ENCODE measurements around the gene PKP3. TPM values are rescaled to one million over a fixed set of nuclear protein-coding genes. Genes with fewer than 3 reads are reported as not detected.

The PKP3 gene
- total RNA-seq, 2 experiments from 2014 or later: not detected

DNA sequence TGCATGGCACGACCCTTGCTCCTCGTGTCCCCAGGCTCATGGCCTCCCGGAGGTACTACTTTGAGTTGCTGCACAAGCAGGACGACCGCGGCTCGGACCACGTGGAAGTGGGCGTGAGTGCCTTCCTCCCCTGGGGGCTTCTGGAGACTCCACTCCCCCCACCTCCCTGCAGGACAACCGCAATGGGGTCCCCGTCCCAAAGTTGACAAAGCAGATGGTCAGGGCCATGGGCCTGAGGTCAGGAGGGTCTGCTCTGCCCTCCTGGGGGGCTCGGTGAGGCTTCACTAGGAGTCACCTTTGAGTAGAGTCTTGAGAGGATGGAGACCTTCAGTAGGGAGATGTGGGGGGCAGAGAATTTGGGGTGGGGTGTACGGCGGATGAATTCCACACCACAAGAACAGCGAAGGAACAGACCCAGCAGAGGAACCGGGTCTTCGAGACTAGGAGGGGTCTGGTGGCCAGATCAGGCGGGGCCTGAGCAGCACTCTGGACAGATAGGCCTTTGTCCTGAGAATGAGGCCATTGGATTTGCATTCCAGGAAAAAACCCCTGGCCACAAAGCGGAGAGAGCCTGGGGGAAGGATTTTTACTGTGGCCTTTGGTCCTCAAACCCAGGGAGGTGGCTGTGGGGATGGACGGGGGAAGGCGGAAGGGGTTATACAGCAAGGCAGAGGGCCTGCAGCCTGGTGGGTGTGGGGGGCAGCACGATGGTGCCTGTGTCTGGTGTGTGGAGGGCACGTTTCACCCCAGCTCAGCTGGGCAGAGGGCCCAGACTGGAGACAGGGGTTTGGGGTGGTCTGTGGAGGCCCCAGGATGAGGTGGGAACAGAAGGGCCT lies 20.1 kb upstream of the PKP3 start:
- BruUV-seq (replicated peaks): no TSS peak
- ChIA-PET CTCF (ENCODE audit: unreplicated experiment) (no interaction called here), POLR2A (no interaction called here)
- H4K20me1 ChIP-seq (ENCODE audit: insufficient read depth, low read length): no peaks in the 10 kb centered on the region
- intact Hi-C loops (cut with micrococcal nuclease; ENCODE audit: unreplicated experiment): no loop called here
- H3K36me3 ChIP-seq (ENCODE audit: insufficient read depth, low read length): no peaks in the 10 kb centered on the region
- no peaks in the 10 kb centered on the region for H3K79me2 ChIP-seq (ENCODE audit: insufficient read depth, low read depth, low read length)
- H3K9me2 ChIP-seq (ENCODE audit: insufficient read depth, low read length): no peaks in the 10 kb centered on the region
- H2AFZ ChIP-seq (ENCODE audit: low read length): no peak overlapping the region
- TF ChIP-seq, protein P1, sequence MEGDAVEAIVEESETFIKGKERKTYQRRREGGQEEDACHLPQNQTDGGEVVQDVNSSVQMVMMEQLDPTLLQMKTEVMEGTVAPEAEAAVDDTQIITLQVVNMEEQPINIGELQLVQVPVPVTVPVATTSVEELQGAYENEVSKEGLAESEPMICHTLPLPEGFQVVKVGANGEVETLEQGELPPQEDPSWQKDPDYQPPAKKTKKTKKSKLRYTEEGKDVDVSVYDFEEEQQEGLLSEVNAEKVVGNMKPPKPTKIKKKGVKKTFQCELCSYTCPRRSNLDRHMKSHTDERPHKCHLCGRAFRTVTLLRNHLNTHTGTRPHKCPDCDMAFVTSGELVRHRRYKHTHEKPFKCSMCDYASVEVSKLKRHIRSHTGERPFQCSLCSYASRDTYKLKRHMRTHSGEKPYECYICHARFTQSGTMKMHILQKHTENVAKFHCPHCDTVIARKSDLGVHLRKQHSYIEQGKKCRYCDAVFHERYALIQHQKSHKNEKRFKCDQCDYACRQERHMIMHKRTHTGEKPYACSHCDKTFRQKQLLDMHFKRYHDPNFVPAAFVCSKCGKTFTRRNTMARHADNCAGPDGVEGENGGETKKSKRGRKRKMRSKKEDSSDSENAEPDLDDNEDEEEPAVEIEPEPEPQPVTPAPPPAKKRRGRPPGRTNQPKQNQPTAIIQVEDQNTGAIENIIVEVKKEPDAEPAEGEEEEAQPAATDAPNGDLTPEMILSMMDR (conservative IDR thresholded peaks at IDR 0.05; ENCODE audit: low read length): no peak
- no peak for TF ChIP-seq EZH2phosphoT487 (IDR thresholded peaks at IDR 0.05; ENCODE audit: borderline replicate concordance, low read depth, low read length)
- H3K4me2 ChIP-seq (ENCODE audit: low read length): no peak overlapping the region
- no peak overlapping the region for H3K27ac ChIP-seq (ENCODE audit: low read depth, low read length, poor library complexity, severe bottlenecking)
- H3K9me3 ChIP-seq (ENCODE audit: low read length): no peaks in the 10 kb centered on the region
- no peak for DNase-seq (ENCODE audit: low spot score)
- H3K4me3 ChIP-seq (ENCODE audit: low read depth, low read length, poor library complexity, severe bottlenecking): no peak overlapping the region
- no peaks in the 10 kb centered on the region for H3K4me1 ChIP-seq (ENCODE audit: insufficient read depth, low read length, poor library complexity, severe bottlenecking)

DNA sequence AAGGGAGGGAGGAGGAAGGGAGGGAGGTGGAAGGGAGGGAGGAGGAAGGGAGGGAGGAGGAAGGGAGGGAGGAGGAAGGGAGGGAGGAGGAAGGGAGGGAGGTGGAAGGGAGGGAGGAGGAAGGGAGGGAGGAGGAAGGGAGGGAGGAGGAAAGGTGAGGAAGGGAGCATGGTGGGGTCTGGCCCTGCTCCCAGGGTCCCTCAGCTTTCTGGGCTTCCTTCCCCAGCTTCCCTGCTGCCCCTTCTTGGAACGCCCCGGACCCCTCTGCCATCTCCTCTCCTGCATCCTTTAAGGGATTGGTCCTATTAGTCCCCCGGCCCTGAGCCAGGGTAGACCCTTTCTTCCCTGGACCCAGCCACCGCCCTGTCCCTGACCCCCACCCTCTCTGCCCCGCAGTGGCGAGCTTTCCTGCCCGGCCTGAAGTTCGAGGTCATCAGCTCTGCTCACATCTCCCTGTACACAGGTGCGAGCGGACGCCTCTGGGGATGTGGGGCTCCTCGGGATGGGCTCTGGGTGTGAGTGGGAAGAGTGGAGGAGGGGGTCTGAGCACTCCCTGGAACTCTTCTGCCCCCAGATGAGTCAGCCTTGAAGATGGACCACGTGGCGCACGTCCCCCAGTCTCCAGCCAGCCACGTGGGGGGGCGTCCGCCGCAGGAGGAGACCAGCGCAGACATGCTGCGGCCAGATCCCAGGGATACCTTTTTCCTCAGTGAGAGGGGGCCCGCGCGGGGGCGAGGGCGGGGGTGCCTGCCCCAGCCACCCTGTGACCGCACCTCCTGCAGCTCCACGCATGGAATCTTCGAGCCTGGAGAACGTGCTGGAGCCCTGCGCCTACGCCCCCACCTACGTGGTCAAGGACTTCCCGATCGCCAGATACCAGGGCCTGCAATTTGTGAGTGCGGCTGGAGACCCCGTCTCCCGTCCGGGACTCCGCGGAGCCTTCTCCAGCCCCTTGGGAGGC lies 18.7 kb upstream of the PKP3 start:
- H3K4me2 ChIP-seq (ENCODE audit: low read length): no peak overlapping the region
- TF ChIP-seq, protein P1 (conservative IDR thresholded peaks at IDR 0.05; ENCODE audit: low read length): no peak
- TF ChIP-seq EZH2phosphoT487 (IDR thresholded peaks at IDR 0.05; ENCODE audit: borderline replicate concordance, low read depth, low read length): no peak
- CTCF ChIA-PET (ENCODE audit: unreplicated experiment): no interaction called here
- no peak overlapping the region for H3K27ac ChIP-seq (ENCODE audit: low read depth, low read length, poor library complexity, severe bottlenecking)
- H3K4me3 ChIP-seq (ENCODE audit: low read depth, low read length, poor library complexity, severe bottlenecking): no peak overlapping the region
- no peaks in the 10 kb centered on the region for H3K4me1 ChIP-seq (ENCODE audit: insufficient read depth, low read length, poor library complexity, severe bottlenecking)
- no peaks in the 10 kb centered on the region for H3K36me3 ChIP-seq (ENCODE audit: insufficient read depth, low read length)
- POLR2A ChIA-PET: no interaction called here
- H4K20me1 ChIP-seq (ENCODE audit: insufficient read depth, low read length): no peaks in the 10 kb centered on the region
- no peaks in the 10 kb centered on the region for H3K9me2 ChIP-seq (ENCODE audit: insufficient read depth, low read length)
- H3K9me3 ChIP-seq (ENCODE audit: low read length): no peaks in the 10 kb centered on the region
- no peak overlapping the region for H2AFZ ChIP-seq (ENCODE audit: low read length)
- no TSS peak for BruUV-seq (replicated peaks)
- DNase-seq (ENCODE audit: low spot score): no peak
- intact Hi-C loops (cut with micrococcal nuclease; ENCODE audit: unreplicated experiment): no loop called here
- H3K79me2 ChIP-seq (ENCODE audit: insufficient read depth, low read depth, low read length): no peaks in the 10 kb centered on the region
